HCT116 (cell line): ENCODE results near the gene ITPR2. TPM values are rescaled to one million over a fixed set of nuclear protein-coding genes. Genes with fewer than 3 reads are reported as not detected.
"Not testable (repeated sequence)": the region's sequence is repeated elsewhere in the genome, so short reads cannot be mapped to it uniquely, and the experiment has no call there.

Source experiments
- ATAC-seq: fragments of 200-7000 bp; cut with Tn5 transposase; 2 replicates; pipeline ENCODE4 v1.9.1; 2020; ENCODE audit warnings: mild to moderate bottlenecking, moderate library complexity
- BruUV-seq: library from RNA; stranded (reverse); fragments of 400-500 nt; replicated peaks from 2 replicates; lab custom pipeline; 2021; lab: Mats Ljungman, UMichigan
- CTCF ChIA-PET: fragments of 300-600 bp; sonication (Branson Sonifier 250); formaldehyde crosslinking; loops from one replicate; lab custom pipeline; 2021; ENCODE audit warnings: antibody characterized with exemption; lab: Charles Lee
- POLR2A ChIA-PET: fragments of 300-600, 350-600 bp; sonication (Branson Sonifier 250); formaldehyde crosslinking; loops from one replicate; lab custom pipeline; 2021; ENCODE audit warnings: antibody characterized with exemption; lab: Charles Lee
- RAD21 ChIA-PET, 2 experiments: fragments of 300-600 bp; sonication (Branson Sonifier 250); formaldehyde crosslinking; loops; one replicate each; lab custom pipeline; 2023; ENCODE audit warnings: low total read pairs in 2 of 2; ENCODE audit not compliant: uncharacterized antibody in 2 of 2, unreplicated experiment in 2 of 2, low non-redundant PET in 1 of 2; lab: Charles Lee
- DNase-seq: peaks from one replicate; pipeline ENCODE4 v3.0.0-alpha.2; 2010; ENCODE audit warnings: low read depth, low spot score
- H2AFZ ChIP-seq: fragments of 200-600 bp; shearing (Covaris generic), sonication (generic); 2 replicates; pipeline ENCODE4 v1.6.1; 2017; ENCODE audit warnings: low read depth, mixed run types, mixed read lengths, antibody characterized with exemption, low read length; ENCODE audit not compliant: poor library complexity, severe bottlenecking
- H3K27ac ChIP-seq: 2 replicates; pipeline ENCODE4 v1.5.1; 2012; ENCODE audit warnings: low read depth, low read length
- H3K27me3 ChIP-seq: fragments of 200-600 bp; sonication (generic); 2 replicates; pipeline ENCODE4 v1.6.1; 2016; ENCODE audit warnings: mixed run types, low read length, mixed read lengths; ENCODE audit not compliant: insufficient read depth
- H3K36me3 ChIP-seq, 2 experiments: fragments of 200-500 bp in 1 of 2; fragments of 200-600 bp in 1 of 2; sonication (Bioruptor generic) in 1 of 2; sonication (generic) in 1 of 2; 2 replicates each; pipeline versions ENCODE4 v1.5.1 to v1.6.1; 2014 to 2016; ENCODE audit warnings: low read length in 2 of 2, inconsistent platforms in 1 of 2, mixed read lengths in 1 of 2, mixed run types in 1 of 2; ENCODE audit not compliant: insufficient read depth in 2 of 2, control insufficient read depth in 1 of 2
- H3K4me1 ChIP-seq, 2 experiments: fragments of 200-600 bp in 1 of 2; sonication (generic) in 1 of 2; 2 replicates each; pipeline versions ENCODE4 v1.5.1 to v1.6.1; 2012 to 2017; ENCODE audit warnings: low read length in 2 of 2, inconsistent platforms in 1 of 2, mild to moderate bottlenecking in 1 of 2, mixed read lengths in 1 of 2, mixed run types in 1 of 2, moderate library complexity in 1 of 2; ENCODE audit not compliant: insufficient read depth in 2 of 2, control insufficient read depth in 1 of 2
- H3K4me2 ChIP-seq: fragments of 200-600 bp; sonication (generic); 2 replicates; pipeline ENCODE4 v1.6.1; 2017; ENCODE audit warnings: mixed run types, low read length, mixed read lengths
- H3K4me3 ChIP-seq, 2 experiments: fragments of 200-600 bp in 1 of 2; sonication (generic) in 1 of 2; replicated peaks in 1 of 2; 2 replicates each; pipeline ENCODE4 v1.5.1; 2011 to 2016; ENCODE audit warnings: low read length in 2 of 2, control low read depth in 1 of 2, low read depth in 1 of 2, mild to moderate bottlenecking in 1 of 2, mixed read lengths in 1 of 2, mixed run types in 1 of 2
- H3K79me2 ChIP-seq: fragments of 200-600 bp; sonication (generic); 2 replicates; pipeline ENCODE4 v1.6.1; 2017; ENCODE audit warnings: mild to moderate bottlenecking, mixed run types, low read length, moderate library complexity, mixed read lengths; ENCODE audit not compliant: insufficient read depth
- H3K9ac ChIP-seq: fragments of 200-600 bp; sonication (generic); 2 replicates; pipeline ENCODE4 v1.6.1; 2016; ENCODE audit warnings: low read length, mixed read lengths
- H3K9me2 ChIP-seq: fragments of 200-600 bp; sonication (generic), shearing (Covaris generic); 2 replicates; pipeline ENCODE4 v1.6.1; 2017; ENCODE audit warnings: mixed run types, mild to moderate bottlenecking, moderate library complexity; ENCODE audit not compliant: insufficient read depth
- H3K9me3 ChIP-seq, 2 experiments: fragments of 200-500 bp in 1 of 2; fragments of 200-600 bp in 1 of 2; sonication (Bioruptor generic) in 1 of 2; sonication (generic) in 1 of 2; 2 replicates each; pipeline ENCODE4 v1.6.1; 2014 to 2017; ENCODE audit warnings: low read length in 2 of 2, mixed read lengths in 2 of 2, inconsistent platforms in 1 of 2, low read depth in 1 of 2, mild to moderate bottlenecking in 1 of 2, mixed run types in 1 of 2, moderate library complexity in 1 of 2; ENCODE audit not compliant: control insufficient read depth in 1 of 2, insufficient read depth in 1 of 2
- H4K20me1 ChIP-seq: fragments of 200-600 bp; sonication (generic), shearing (Covaris generic); 2 replicates; pipeline ENCODE4 v1.6.1; 2017; ENCODE audit warnings: mixed run types, mild to moderate bottlenecking, moderate library complexity; ENCODE audit not compliant: insufficient read depth
- CBX3 ChIP-seq: IDR thresholded peaks from 2 replicates; pipeline ENCODE4 v1.6.1; 2012; ENCODE audit warnings: low read depth
- EZH2 ChIP-seq: fragments of 200-600 bp; sonication (generic); IDR thresholded peaks from 2 replicates; pipeline ENCODE4 v1.6.1; 2017; ENCODE audit warnings: antibody characterized with exemption, mixed run types
- EZH2phosphoT487 ChIP-seq: fragments of 200-600 bp; IDR thresholded peaks from 2 replicates; pipeline ENCODE4 v1.6.1; 2018; ENCODE audit warnings: antibody characterized with exemption, borderline replicate concordance
- FOSL1 ChIP-seq: IDR thresholded peaks from 2 replicates; pipeline ENCODE4 v1.6.1; 2012; ENCODE audit warnings: low read depth
- JUND ChIP-seq: IDR thresholded peaks from 2 replicates; pipeline ENCODE4 v1.6.1; 2012
- POLR2A ChIP-seq: IDR thresholded peaks from 2 replicates; pipeline ENCODE4 v1.7.0; 2011; ENCODE audit warnings: borderline replicate concordance; ENCODE audit not compliant: insufficient read depth, insufficient read length; ENCODE audit errors: extremely low read depth
- SP1 ChIP-seq: IDR thresholded peaks from 2 replicates; pipeline ENCODE4 v1.6.1; 2012; ENCODE audit warnings: low read depth
- SRF ChIP-seq: IDR thresholded peaks from 2 replicates; pipeline ENCODE4 v1.6.1; 2012; ENCODE audit warnings: low read depth
- intact Hi-C: fragments of 100-400 bp; cut with micrococcal nuclease; formaldehyde crosslinking; loops from 2 replicates; pipeline ENCODE4 v1.10.0; 2022
- total RNA-seq: library from RNA; stranded (reverse); gene quantifications from one replicate; pipeline ENCODE4 v1.2.1, GENCODE V29; 2021; ENCODE audit not compliant: unreplicated experiment
- TF ChIP-seq, protein P1 (sequence below): IDR thresholded peaks from 2 replicates; pipeline ENCODE4 v1.6.1; 2012; ENCODE audit warnings: low read depth
- TF ChIP-seq, protein P2 (sequence below): IDR thresholded peaks from 2 replicates; pipeline ENCODE4 v1.6.1; 2011; ENCODE audit warnings: mild to moderate bottlenecking, low read length, moderate library complexity; ENCODE audit not compliant: insufficient replicate concordance; ENCODE audit errors: extremely low read depth
- TF ChIP-seq, protein P3 (sequence below): IDR thresholded peaks from 2 replicates; pipeline ENCODE4 v1.6.1; 2012

Gene ITPR2
- total RNA-seq, 1 experiment from 2014 or later, result 6.5 TPM

DNA sequence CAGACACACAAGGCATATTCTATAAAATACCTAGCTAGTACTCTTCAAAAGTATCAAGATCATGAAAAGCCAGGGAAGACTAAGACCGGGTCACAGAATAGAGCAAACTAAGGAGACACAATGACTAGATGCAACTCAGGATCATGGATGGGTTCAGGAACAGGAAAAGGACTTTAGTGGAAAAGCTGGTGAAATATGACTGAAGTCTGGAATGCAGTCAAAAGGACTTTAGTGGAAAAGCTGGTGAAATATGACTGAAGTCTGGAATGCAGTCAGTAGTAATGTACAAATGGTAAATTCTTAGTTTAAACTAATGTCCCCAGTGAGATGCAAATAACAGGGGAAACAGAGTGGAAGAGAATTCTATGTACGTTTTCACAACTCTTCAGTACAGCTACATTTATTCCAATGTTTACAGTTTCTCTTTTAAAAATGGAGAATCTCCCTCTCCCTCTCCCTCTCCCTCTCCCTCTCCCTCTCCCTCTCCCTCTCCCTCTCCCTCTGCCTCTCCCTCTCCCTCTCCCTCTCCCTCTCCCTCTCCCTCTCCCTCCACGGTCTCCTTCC, 49.1 kb downstream of the ITPR2 start:
- BruUV-seq, H3K9ac ChIP-seq, H3K9me2 ChIP-seq, H3K4me3 ChIP-seq, H3K9me3 ChIP-seq, H3K27me3 ChIP-seq, POLR2A ChIA-PET, H4K20me1 ChIP-seq, ATAC-seq, H3K27ac ChIP-seq, CTCF ChIA-PET, RAD21 ChIA-PET, intact Hi-C loops, H3K36me3 ChIP-seq, H3K79me2 ChIP-seq, H3K4me1 ChIP-seq, H3K4me2 ChIP-seq, DNase-seq, H2AFZ ChIP-seq: not testable (repeated sequence)

DNA sequence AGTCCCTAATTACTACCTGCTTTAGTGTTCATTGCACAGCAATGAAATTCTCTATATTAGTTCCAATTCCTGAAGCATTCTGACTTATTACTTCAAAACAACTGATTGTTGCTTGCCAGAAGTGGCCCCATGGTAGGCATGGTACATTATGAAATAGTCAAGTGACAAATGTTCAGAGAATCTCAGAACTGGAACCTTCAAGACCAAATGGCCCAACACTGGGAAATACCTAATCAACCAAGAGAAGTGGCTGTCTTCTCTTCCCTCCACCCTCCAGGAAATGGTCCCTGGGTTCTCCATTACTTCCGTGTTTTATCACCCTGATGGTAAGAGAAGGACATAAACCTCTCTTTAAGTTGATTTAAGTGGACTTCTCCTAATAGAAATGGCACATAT, 49.9 kb downstream of the ITPR2 start:
- H3K4me3 ChIP-seq, result no peak overlapping the region
- H3K27ac ChIP-seq, result no peak overlapping the region
- no peaks in the 10 kb centered on the region; a peak in 1 of 4 replicates for H3K4me1 ChIP-seq
- ATAC-seq, result no peak
- H3K4me2 ChIP-seq, result no peak overlapping the region
- intact Hi-C loops, result no loop called here
- H3K9me3 ChIP-seq, result no peaks in the 10 kb centered on the region
- RAD21 ChIA-PET, result no interaction called here
- H3K36me3 ChIP-seq, result no peaks in the 10 kb centered on the region
- CTCF ChIA-PET, result no interaction called here
- POLR2A ChIA-PET, result no interaction called here
- H3K27me3 ChIP-seq, result no peaks in the 10 kb centered on the region
- no peaks in the 10 kb centered on the region for H4K20me1 ChIP-seq
- BruUV-seq, result no TSS peak
- H3K9me2 ChIP-seq, result no peaks in the 10 kb centered on the region
- H3K9ac ChIP-seq, result no peak overlapping the region
- TF ChIP-seq FOSL1 (no peak), EZH2 (no peak), EZH2phosphoT487 (no peak), SP1 (no peak), SRF (no peak), POLR2A (no peak), JUND (no peak), CBX3 (no peak)
- TF ChIP-seq, protein P1, sequence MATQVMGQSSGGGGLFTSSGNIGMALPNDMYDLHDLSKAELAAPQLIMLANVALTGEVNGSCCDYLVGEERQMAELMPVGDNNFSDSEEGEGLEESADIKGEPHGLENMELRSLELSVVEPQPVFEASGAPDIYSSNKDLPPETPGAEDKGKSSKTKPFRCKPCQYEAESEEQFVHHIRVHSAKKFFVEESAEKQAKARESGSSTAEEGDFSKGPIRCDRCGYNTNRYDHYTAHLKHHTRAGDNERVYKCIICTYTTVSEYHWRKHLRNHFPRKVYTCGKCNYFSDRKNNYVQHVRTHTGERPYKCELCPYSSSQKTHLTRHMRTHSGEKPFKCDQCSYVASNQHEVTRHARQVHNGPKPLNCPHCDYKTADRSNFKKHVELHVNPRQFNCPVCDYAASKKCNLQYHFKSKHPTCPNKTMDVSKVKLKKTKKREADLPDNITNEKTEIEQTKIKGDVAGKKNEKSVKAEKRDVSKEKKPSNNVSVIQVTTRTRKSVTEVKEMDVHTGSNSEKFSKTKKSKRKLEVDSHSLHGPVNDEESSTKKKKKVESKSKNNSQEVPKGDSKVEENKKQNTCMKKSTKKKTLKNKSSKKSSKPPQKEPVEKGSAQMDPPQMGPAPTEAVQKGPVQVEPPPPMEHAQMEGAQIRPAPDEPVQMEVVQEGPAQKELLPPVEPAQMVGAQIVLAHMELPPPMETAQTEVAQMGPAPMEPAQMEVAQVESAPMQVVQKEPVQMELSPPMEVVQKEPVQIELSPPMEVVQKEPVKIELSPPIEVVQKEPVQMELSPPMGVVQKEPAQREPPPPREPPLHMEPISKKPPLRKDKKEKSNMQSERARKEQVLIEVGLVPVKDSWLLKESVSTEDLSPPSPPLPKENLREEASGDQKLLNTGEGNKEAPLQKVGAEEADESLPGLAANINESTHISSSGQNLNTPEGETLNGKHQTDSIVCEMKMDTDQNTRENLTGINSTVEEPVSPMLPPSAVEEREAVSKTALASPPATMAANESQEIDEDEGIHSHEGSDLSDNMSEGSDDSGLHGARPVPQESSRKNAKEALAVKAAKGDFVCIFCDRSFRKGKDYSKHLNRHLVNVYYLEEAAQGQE, result no peak
- TF ChIP-seq, protein P2, sequence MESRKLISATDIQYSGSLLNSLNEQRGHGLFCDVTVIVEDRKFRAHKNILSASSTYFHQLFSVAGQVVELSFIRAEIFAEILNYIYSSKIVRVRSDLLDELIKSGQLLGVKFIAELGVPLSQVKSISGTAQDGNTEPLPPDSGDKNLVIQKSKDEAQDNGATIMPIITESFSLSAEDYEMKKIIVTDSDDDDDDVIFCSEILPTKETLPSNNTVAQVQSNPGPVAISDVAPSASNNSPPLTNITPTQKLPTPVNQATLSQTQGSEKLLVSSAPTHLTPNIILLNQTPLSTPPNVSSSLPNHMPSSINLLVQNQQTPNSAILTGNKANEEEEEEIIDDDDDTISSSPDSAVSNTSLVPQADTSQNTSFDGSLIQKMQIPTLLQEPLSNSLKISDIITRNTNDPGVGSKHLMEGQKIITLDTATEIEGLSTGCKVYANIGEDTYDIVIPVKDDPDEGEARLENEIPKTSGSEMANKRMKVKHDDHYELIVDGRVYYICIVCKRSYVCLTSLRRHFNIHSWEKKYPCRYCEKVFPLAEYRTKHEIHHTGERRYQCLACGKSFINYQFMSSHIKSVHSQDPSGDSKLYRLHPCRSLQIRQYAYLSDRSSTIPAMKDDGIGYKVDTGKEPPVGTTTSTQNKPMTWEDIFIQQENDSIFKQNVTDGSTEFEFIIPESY, result no peak
- TF ChIP-seq, protein P3, sequence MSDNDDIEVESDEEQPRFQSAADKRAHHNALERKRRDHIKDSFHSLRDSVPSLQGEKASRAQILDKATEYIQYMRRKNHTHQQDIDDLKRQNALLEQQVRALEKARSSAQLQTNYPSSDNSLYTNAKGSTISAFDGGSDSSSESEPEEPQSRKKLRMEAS, result no peak
- no peak overlapping the region for H2AFZ ChIP-seq
- no peaks in the 10 kb centered on the region for H3K79me2 ChIP-seq
- no peak for DNase-seq
